ENCODE results near the gene ACOT13. TPM values are rescaled to one million over a fixed set of nuclear protein-coding genes. Genes with fewer than 3 reads are reported as not detected.
A peak's percentile ranks its signal among the peaks of the same experiment; 100 is the strongest.
"Not testable (repeated sequence)": the region's sequence is repeated elsewhere in the genome, so short reads cannot be mapped to it uniquely, and the experiment has no call there.

ACOT13 gene
- polyA plus RNA-seq, 1 experiment = 50.3 TPM

DNA sequence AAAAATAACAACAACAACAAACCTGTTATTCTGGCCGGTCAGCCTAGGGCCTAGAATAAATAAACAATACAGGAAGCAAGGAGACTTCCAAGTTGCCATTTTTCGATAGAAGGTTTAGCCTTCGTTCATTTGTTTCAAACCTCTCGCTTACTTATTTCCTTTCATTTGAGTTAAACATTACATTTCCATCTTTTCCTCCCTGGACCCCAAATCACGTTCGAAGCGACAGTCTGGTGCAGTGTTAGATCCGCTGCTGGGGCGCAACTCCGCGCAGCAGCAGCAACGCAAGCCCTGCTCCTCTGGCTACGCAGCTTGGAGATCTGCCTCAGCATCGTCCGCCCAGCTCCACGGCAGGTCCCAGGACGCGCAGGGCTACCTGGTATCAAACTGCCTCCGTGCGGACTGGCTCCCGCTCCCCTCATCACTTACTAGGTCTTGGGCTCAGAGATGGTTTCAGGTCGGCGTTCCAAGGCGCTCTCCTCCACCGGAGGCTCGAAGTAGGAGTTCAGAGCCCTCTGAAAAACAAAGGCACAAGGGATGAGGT lies 708 bp upstream of the ACOT13 start:
- POLR2A ChIA-PET = no interaction called here
- peak overlapping the region; percentile 99 for H3K4me3 ChIP-seq (ENCODE audit: low read depth, low read length)
- peak overlapping the region; percentile 87 for H3K27ac ChIP-seq (ENCODE audit: low read depth, low read length)
- peaks cover 3% of the 10 kb centered on the region; the same call in 1 of the 2 replicates for H3K9me3 ChIP-seq (ENCODE audit: control insufficient read depth, insufficient read depth, low read length)
- CTCF ChIA-PET = interaction anchor here (0.7 to 1.8 kb wide), 11 partner anchors 8 to 405 kb away, joined by 3 to 8 read pairs (median 3); no protein-coding TSS in a partner anchor
- no peaks in the 10 kb centered on the region for H3K27me3 ChIP-seq (ENCODE audit: control insufficient read depth, insufficient read depth, low read length)
- TF ChIP-seq, protein P1, sequence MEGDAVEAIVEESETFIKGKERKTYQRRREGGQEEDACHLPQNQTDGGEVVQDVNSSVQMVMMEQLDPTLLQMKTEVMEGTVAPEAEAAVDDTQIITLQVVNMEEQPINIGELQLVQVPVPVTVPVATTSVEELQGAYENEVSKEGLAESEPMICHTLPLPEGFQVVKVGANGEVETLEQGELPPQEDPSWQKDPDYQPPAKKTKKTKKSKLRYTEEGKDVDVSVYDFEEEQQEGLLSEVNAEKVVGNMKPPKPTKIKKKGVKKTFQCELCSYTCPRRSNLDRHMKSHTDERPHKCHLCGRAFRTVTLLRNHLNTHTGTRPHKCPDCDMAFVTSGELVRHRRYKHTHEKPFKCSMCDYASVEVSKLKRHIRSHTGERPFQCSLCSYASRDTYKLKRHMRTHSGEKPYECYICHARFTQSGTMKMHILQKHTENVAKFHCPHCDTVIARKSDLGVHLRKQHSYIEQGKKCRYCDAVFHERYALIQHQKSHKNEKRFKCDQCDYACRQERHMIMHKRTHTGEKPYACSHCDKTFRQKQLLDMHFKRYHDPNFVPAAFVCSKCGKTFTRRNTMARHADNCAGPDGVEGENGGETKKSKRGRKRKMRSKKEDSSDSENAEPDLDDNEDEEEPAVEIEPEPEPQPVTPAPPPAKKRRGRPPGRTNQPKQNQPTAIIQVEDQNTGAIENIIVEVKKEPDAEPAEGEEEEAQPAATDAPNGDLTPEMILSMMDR (IDR thresholded peaks at IDR 0.05; ENCODE audit: low read depth, low read length) = no peak
- no peak for DNase-seq (ENCODE audit: low read depth, low spot score)

DNA sequence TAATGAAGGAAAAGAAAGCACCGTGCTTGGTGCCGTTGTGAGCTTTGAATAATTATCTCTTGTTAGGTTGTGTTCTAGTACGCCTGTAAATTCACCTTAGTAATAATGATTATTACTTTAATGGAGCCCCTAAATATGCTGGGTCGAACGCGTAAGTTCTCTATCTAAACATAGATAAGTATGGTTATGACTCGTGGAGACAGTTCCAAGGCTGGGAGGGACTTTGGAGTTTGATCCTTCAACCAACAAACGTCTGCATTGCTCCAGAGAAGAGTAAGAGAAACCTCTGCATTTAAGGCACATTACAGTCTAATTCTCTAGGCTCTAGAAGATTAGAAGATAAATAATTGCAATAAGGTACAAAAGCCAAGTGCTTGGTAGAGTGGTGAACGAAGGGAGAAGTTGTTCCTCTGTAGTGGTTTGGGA lies 514 bp downstream of the ACOT13 start:
- TF ChIP-seq, protein P1 (IDR thresholded peaks at IDR 0.05; ENCODE audit: low read depth, low read length) = no peak
- ChIA-PET POLR2A (no interaction called here), CTCF (interaction anchor here (0.8 to 1.4 kb wide), 8 partner anchors 10 to 107 kb away, joined by 3 to 8 read pairs (median 3); partner anchors contain the start of gene GMNN)
- H3K27ac ChIP-seq (ENCODE audit: low read depth, low read length) = peak overlapping the region; percentile 97
- H3K4me3 ChIP-seq (ENCODE audit: low read depth, low read length) = peak overlapping the region; percentile 99
- no peak for DNase-seq (ENCODE audit: low read depth, low spot score)
- H3K9me3 ChIP-seq (ENCODE audit: control insufficient read depth, insufficient read depth, low read length) = peaks cover 5% of the 10 kb centered on the region; the same call in 1 of the 2 replicates
- no peaks in the 10 kb centered on the region for H3K27me3 ChIP-seq (ENCODE audit: control insufficient read depth, insufficient read depth, low read length)

DNA sequence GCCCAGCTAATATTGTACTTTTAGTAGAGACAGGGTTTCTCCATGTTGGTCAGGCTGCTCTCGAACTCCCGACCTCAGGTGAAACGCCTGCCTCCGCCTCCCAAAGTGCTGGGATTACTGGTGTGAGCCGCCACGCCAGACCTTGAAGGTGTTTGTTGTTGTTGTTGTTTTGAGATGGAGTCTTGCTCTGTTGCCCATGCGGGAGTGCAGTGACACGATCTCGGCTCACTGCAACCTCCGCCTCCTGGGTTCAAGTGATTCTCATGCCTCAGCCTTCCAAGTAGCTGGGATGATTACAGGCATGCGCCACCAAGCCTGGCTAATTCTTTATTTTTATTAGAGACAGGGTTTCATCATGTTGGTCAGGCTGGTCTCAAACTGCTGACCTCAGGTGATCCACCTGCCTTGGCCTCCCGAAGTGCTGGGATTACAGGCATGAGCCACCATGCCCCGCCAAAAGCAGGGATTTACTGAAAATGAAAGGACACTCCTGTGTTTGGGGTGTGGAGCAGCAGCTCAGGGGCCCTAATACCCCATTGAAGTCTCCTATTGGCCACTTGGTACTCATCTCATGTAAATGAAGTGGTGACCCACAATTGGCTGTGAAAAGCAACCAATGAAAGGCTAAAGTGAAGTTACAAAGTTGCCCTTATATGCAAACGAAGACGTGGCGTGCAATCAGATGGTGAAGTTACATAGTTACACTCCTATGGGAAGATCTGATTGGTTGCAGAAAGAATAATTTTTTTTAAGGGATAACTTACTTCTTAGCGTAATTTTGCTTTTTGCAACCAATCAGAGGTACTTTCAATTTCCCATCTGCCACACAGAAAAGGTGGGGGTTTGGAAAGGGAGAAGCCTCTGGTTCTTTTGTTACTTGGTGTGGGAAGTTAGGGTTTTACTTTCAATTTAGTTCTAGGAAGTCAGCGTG lies 1.5 kb downstream of the ACOT13 start:
- H3K27ac ChIP-seq (ENCODE audit: low read depth, low read length); DNase-seq (ENCODE audit: low read depth, low spot score); POLR2A ChIA-PET; H3K27me3 ChIP-seq (ENCODE audit: control insufficient read depth, insufficient read depth, low read length); H3K9me3 ChIP-seq (ENCODE audit: control insufficient read depth, insufficient read depth, low read length); CTCF ChIA-PET: not testable (repeated sequence)
- H3K4me3 ChIP-seq (ENCODE audit: low read depth, low read length) = peak overlapping the region; percentile 99

DNA sequence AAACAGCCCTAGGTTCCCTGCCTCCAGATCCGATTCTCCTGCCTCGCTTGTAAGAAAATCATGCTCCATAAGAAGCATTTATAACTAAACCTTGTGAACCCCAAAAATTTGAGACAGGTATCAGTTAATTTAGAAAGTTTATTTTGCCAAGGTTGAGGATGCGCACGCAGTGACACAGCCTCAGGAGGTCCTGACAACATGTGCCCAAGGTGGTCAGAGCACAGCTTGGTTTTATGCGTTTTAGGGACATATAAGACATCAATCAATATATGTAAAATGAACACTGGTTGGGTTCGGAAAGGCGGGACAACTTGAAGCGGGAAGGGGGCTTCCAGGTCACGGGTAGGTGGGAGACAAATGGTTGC lies 2.1 kb downstream of the ACOT13 start:
- CTCF ChIA-PET = no interaction called here
- POLR2A ChIA-PET = no interaction called here
- no peak overlapping the region for H3K4me3 ChIP-seq (ENCODE audit: low read depth, low read length)
- TF ChIP-seq, protein P1 (IDR thresholded peaks at IDR 0.05; ENCODE audit: low read depth, low read length) = no peak
- H3K9me3 ChIP-seq (ENCODE audit: control insufficient read depth, insufficient read depth, low read length) = peaks cover 11% of the 10 kb centered on the region
- no peak overlapping the region for H3K27ac ChIP-seq (ENCODE audit: low read depth, low read length)
- no peak for DNase-seq (ENCODE audit: low read depth, low spot score)
- H3K27me3 ChIP-seq (ENCODE audit: control insufficient read depth, insufficient read depth, low read length) = no peaks in the 10 kb centered on the region

DNA sequence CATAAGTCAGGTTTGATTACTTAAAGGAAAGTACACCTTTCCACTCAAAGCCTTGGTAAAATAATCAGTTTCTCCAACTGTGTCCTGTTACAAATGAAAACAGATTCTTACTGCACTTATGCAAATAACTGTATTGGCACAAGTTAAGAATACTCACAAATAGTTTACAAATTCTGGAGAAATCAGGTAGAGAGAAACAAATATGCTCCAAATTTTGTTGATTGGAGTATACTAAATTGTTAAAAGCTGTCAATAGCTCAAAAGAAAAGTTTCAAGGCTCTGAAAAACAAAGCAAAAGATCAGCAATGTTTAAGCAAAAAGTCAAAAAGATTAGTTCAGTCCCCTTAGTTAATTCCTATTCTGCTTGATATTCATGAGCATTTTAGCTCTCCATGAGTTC lies 3.6 kb downstream of the ACOT13 start:
- POLR2A ChIA-PET; H3K27ac ChIP-seq (ENCODE audit: low read depth, low read length); DNase-seq (ENCODE audit: low read depth, low spot score); H3K4me3 ChIP-seq (ENCODE audit: low read depth, low read length); CTCF ChIA-PET; H3K27me3 ChIP-seq (ENCODE audit: control insufficient read depth, insufficient read depth, low read length): not testable (repeated sequence)
- peaks cover 17% of the 10 kb centered on the region for H3K9me3 ChIP-seq (ENCODE audit: control insufficient read depth, insufficient read depth, low read length)

DNA sequence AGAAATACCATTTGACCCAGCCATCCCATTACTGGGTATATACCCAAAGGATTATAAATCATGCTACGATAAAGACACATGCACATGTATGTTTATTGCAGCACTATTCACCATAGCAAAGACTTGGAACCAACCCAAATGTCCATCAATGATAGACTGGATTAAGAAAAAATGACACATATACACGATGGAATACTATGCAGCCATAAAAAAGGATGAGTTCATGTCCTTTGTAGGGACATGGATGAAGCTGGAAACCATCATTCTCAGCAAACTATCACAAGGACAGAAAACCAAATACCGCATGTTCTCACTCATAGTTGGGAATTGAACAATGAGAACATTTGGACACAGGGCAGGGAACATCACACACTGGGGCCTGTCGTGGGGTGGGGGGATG lies 4.2 kb downstream of the ACOT13 start:
- H3K27me3 ChIP-seq (ENCODE audit: control insufficient read depth, insufficient read depth, low read length); CTCF ChIA-PET; POLR2A ChIA-PET; DNase-seq (ENCODE audit: low read depth, low spot score); H3K27ac ChIP-seq (ENCODE audit: low read depth, low read length); H3K4me3 ChIP-seq (ENCODE audit: low read depth, low read length): not testable (repeated sequence)
- peaks cover 17% of the 10 kb centered on the region for H3K9me3 ChIP-seq (ENCODE audit: control insufficient read depth, insufficient read depth, low read length)
